HepG2 (cell line): ENCODE data around the gene SCEL. TPM values are rescaled to one million over a fixed set of nuclear protein-coding genes. Genes with fewer than 3 reads are reported as not detected.

Experiments used
- ATAC-seq: fragments of 200-7000 bp; cut with Tn5 transposase; 3 replicates; pipeline ENCODE4 v1.9.1; 2020; ENCODE audit warnings: mild to moderate bottlenecking, moderate library complexity
- BruUV-seq: library from RNA; stranded (reverse); fragments of 400-500 nt; replicated peaks from 2 replicates; lab custom pipeline; 2021; lab: Mats Ljungman, UMichigan
- CTCF ChIA-PET: fragments of 300-600 bp; formaldehyde crosslinking; extraction: SDS; loops from one replicate; lab custom pipeline; 2021; ENCODE audit warnings: low total read pairs, inconsistent platforms, low intra/inter-chr PET ratio; lab: Yijun Ruan, JAX
- POLR2A ChIA-PET: fragments of 350-600 bp; sonication (Branson Sonifier 250); formaldehyde crosslinking; loops from one replicate; lab custom pipeline; 2020; ENCODE audit warnings: antibody characterized with exemption, inconsistent platforms; lab: Yijun Ruan, JAX
- DNase-seq: peaks from one replicate; pipeline ENCODE4 v3.0.0-alpha.2; 2015; ENCODE audit warnings: low spot score
- FAIRE-seq: peaks from 3 replicates; lab custom pipeline; 2011; peaks lifted over from hg19 to GRCh38; lab: Jason Lieb, UNC
- H2AFZ ChIP-seq: one replicate; pipeline ENCODE4 v1.6.1; 2011; ENCODE audit warnings: low read length, inconsistent platforms
- H3K27ac ChIP-seq: fragments of 300-600 bp; 3 replicates; pipeline ENCODE4 v1.8.0; 2011; ENCODE audit warnings: mixed run types, mild to moderate bottlenecking, mixed read lengths, low read length, inconsistent platforms; ENCODE audit not compliant: insufficient read depth; ENCODE audit errors: extremely low read length
- H3K27me3 ChIP-seq, 2 experiments: fragments of 200-600 bp in 1 of 2; 2 replicates in 1 of 2; 3 replicates in 1 of 2; pipeline versions ENCODE4 v1.6.0 to v1.8.0; 2011; ENCODE audit warnings: low read length in 2 of 2, mild to moderate bottlenecking in 2 of 2, moderate library complexity in 2 of 2, inconsistent platforms in 1 of 2; ENCODE audit not compliant: insufficient read depth in 2 of 2, control insufficient read depth in 1 of 2
- H3K36me3 ChIP-seq, 2 experiments: fragments of 200-600 bp in 1 of 2; replicated peaks in 1 of 2; 2 replicates in 1 of 2; 3 replicates in 1 of 2; pipeline versions ENCODE4 v1.5.1 to v1.8.0; 2011; ENCODE audit warnings: low read length in 2 of 2, inconsistent platforms in 1 of 2; ENCODE audit not compliant: insufficient read depth in 2 of 2, control insufficient read depth in 1 of 2
- H3K4me1 ChIP-seq: 2 replicates; pipeline ENCODE4 v1.5.1; 2012; ENCODE audit warnings: low read length, inconsistent platforms; ENCODE audit not compliant: insufficient read depth
- H3K4me2 ChIP-seq: 2 replicates; pipeline ENCODE4 v1.6.0; 2011; ENCODE audit warnings: low read depth, low read length, inconsistent platforms
- H3K4me3 ChIP-seq, 3 experiments: fragments of 200-600 bp in 1 of 3; sonication (generic), shearing (Covaris generic) in 1 of 3; replicated peaks in 1 of 3; 2 replicates each; pipeline ENCODE4 v1.5.1; 2011 to 2016; ENCODE audit warnings: low read length in 3 of 3, inconsistent platforms in 2 of 3, low read depth in 2 of 3, mild to moderate bottlenecking in 2 of 3, control low read depth in 1 of 3, mixed read lengths in 1 of 3; ENCODE audit not compliant: insufficient read depth in 1 of 3
- H3K79me2 ChIP-seq: one replicate; pipeline ENCODE4 v1.6.1; 2011; ENCODE audit warnings: low read length, inconsistent platforms; ENCODE audit not compliant: insufficient read depth
- H3K9ac ChIP-seq: 2 replicates; pipeline ENCODE4 v1.6.0; 2011; ENCODE audit warnings: mild to moderate bottlenecking, low read depth, low read length, inconsistent platforms; ENCODE audit not compliant: insufficient read depth
- H3K9me3 ChIP-seq: 2 replicates; pipeline ENCODE4 v1.5.1; 2012; ENCODE audit warnings: mild to moderate bottlenecking, low read length
- H4K20me1 ChIP-seq: 2 replicates; pipeline ENCODE4 v1.6.0; 2011; ENCODE audit warnings: inconsistent platforms, mild to moderate bottlenecking, low read length, moderate library complexity; ENCODE audit not compliant: insufficient read depth
- ASH2L ChIP-seq: fragments of 300-600, 200-600 bp; sonication (generic); IDR thresholded peaks from 2 replicates; pipeline ENCODE4 v1.7.0; 2017; ENCODE audit warnings: low read depth, mild to moderate bottlenecking, moderate library complexity, mixed read lengths, low read length; ENCODE audit not compliant: insufficient read length
- CREB3 ChIP-seq: sonication (generic); formaldehyde crosslinking; IDR thresholded peaks from 2 replicates; pipeline ENCODE4 v1.5.0; 2020; ENCODE audit warnings: missing genetic modification reagents
- MBD4 ChIP-seq: IDR thresholded peaks from 2 replicates; pipeline ENCODE4 v1.6.1; 2012; ENCODE audit warnings: low read length, inconsistent platforms, borderline replicate concordance
- POGZ ChIP-seq: sonication (generic); formaldehyde crosslinking; IDR thresholded peaks from 2 replicates; pipeline ENCODE4 v1.4.0; 2020; ENCODE audit warnings: mild to moderate bottlenecking, missing genetic modification reagents
- POLR2G ChIP-seq: fragments of 200-400 bp; formaldehyde crosslinking; IDR thresholded peaks from 2 replicates; pipeline ENCODE4 v1.6.1; 2018; ENCODE audit warnings: mild to moderate bottlenecking, low read depth, low read length, moderate library complexity
- RBAK ChIP-seq: sonication (generic); formaldehyde crosslinking; IDR thresholded peaks from 2 replicates; pipeline ENCODE4 v1.5.1; 2020; ENCODE audit warnings: mild to moderate bottlenecking, missing genetic modification reagents
- ZKSCAN5 ChIP-seq: sonication (generic); formaldehyde crosslinking; IDR thresholded peaks from 2 replicates; pipeline ENCODE4 v1.5.1; 2020; ENCODE audit warnings: mild to moderate bottlenecking, missing genetic modification reagents
- ZNF512B ChIP-seq: sonication (generic); formaldehyde crosslinking; IDR thresholded peaks from 2 replicates; pipeline ENCODE4 v1.5.1; 2020; ENCODE audit warnings: missing genetic modification reagents, mild to moderate bottlenecking, borderline replicate concordance
- ZNF672 ChIP-seq: sonication (generic); formaldehyde crosslinking; IDR thresholded peaks from 2 replicates; pipeline ENCODE4 v1.8.1; 2022; ENCODE audit warnings: missing genetic modification reagents
- ZSCAN12 ChIP-seq: sonication (generic); formaldehyde crosslinking; IDR thresholded peaks from 2 replicates; pipeline ENCODE4 v1.9.0; 2021; ENCODE audit warnings: mild to moderate bottlenecking, missing genetic modification reagents
- ZUFSP ChIP-seq: sonication (generic); formaldehyde crosslinking; IDR thresholded peaks from 2 replicates; pipeline ENCODE4 v1.9.0; 2021; ENCODE audit warnings: missing genetic modification reagents, mild to moderate bottlenecking, borderline replicate concordance
- WGBS: methylation state at CpG from one replicate; pipeline ENCODE4 v1.1.6; 2017; ENCODE audit warnings: low lambda C conversion rate; 5-methylcytosine and 5-hydroxymethylcytosine counted together
- in situ Hi-C: cut with HindIII; loops from 2 replicates; pipeline ENCODE4 v1.10.0; 2017; ENCODE audit warnings: low pct_unique_long_range_greater_than_20kb; ENCODE audit not compliant: extremely low pct_ligation_motif_present
- intact Hi-C: fragments of 100-400 bp; cut with micrococcal nuclease; formaldehyde crosslinking; loops from one replicate; pipeline ENCODE4 v1.10.0; 2022; ENCODE audit not compliant: unreplicated experiment
- polyA plus RNA-seq, 8 experiments: library from polyadenylated mRNA; depleted of rRNA in 3 of 8; stranded (reverse) in 7 of 8; unstranded in 1 of 8; fragments of >200 nt; fragmentation: Illumina TruSeq in 4 of 8; extraction: Trizol in 4 of 8; gene quantifications; 2 replicates each; pipeline versions ENCODE4 v1.2.1 to v1.2.3, GENCODE V29; 2011 to 2016; ENCODE audit warnings: low read depth in 4 of 8, missing spikeins in 1 of 8, mixed read lengths in 1 of 8; ENCODE audit not compliant: insufficient read depth in 1 of 8
- total RNA-seq, 5 experiments: library from RNA; depleted of rRNA; stranded (reverse); fragments of >200 nt; fragmentation: Illumina TruSeq; extraction: Trizol; gene quantifications; 2 replicates each; pipeline ENCODE4 v1.2.3, GENCODE V29; 2016; ENCODE audit warnings: low read depth in 1 of 5

Gene SCEL
- total and polyA plus RNA-seq, 2 of the 13 experiments (the other 11 are each of a cell fraction or from before 2014, with no cell fraction given) = not detected

GRCh38 chr13:77544355-77544754 lies 8.8 kb downstream of the SCEL start:
- Histone ChIP-seq H3K9me3 (no peaks in the 10 kb centered on the region), H3K79me2 (no peaks in the 10 kb centered on the region), H3K4me2 (no peak overlapping the region), H3K27ac (no peak overlapping the region)
- intact Hi-C loops = no loop called here
- POLR2A ChIA-PET = no interaction called here
- in situ Hi-C loops = no loop called here
- BruUV-seq = no TSS peak
- TF ChIP-seq POGZ (CRISPR knock-in tag) = no peak
- TF ChIP-seq CREB3 (CRISPR knock-in tag) = no peak
- TF ChIP-seq, all 625 proteins: peak for 0
- CTCF ChIA-PET = no interaction called here
- no peaks in the 10 kb centered on the region for H3K27me3 ChIP-seq
- no peak for ATAC-seq
- H3K4me1 ChIP-seq = no peaks in the 10 kb centered on the region
- FAIRE-seq = no peak
- no peak overlapping the region for H3K4me3 ChIP-seq
- no peak overlapping the region for H3K9ac ChIP-seq
- no peaks in the 10 kb centered on the region for H3K36me3 ChIP-seq
- WGBS = 2% methylated on average over 1 of the region's 1 CpG
- H2AFZ ChIP-seq = no peak overlapping the region
- no peak for DNase-seq
- H4K20me1 ChIP-seq = no peaks in the 10 kb centered on the region

- H4K20me1 ChIP-seq = no peaks in the 10 kb centered on the region
- no peaks in the 10 kb centered on the region for H3K4me1 ChIP-seq
- no peaks in the 10 kb centered on the region for H3K9me3 ChIP-seq
- H2AFZ ChIP-seq = no peak overlapping the region
- ATAC-seq (no peak), FAIRE-seq (no peak), DNase-seq (no peak)
- no peak overlapping the region for H3K4me3 ChIP-seq
- no peak overlapping the region for H3K4me2 ChIP-seq
- whole genome bisulfite sequencing = 10% methylated on average over 4 of the region's 4 CpGs
- in situ Hi-C loops (no loop called here), intact Hi-C loops (no loop called here)
- H3K27ac ChIP-seq = no peak overlapping the region
- ChIA-PET POLR2A (no interaction called here), CTCF (no interaction called here)
- no peak overlapping the region for H3K9ac ChIP-seq
- no peaks in the 10 kb centered on the region for H3K27me3 ChIP-seq
- no TSS peak for BruUV-seq
- H3K36me3 ChIP-seq = no peaks in the 10 kb centered on the region
- H3K79me2 ChIP-seq = no peaks in the 10 kb centered on the region
- no peak for TF ChIP-seq MBD4
- no peak for TF ChIP-seq ZNF512B (CRISPR knock-in tag)
- TF ChIP-seq ZUFSP (CRISPR knock-in tag) = no peak
- no peak for TF ChIP-seq ASH2L
- TF ChIP-seq ZSCAN12 (CRISPR knock-in tag) = no peak
- TF ChIP-seq POLR2G = no peak
- TF ChIP-seq RBAK = no peak
- TF ChIP-seq ZNF672 (CRISPR knock-in tag) = no peak
- TF ChIP-seq ZKSCAN5 (CRISPR knock-in tag) = no peak
Observed at GRCh38 chr13:77544758-77545338, 9.3 kb downstream of the SCEL start.
